Activated CD4-positive, alpha-beta memory T cell treated with anti-CD3 and anti-CD28 coated beads, Interleukin-2, amount 10 ng/mL, durations not matched to agents 7 days and 5 days (primary cell): ENCODE results near the gene IFRD2. TPM values are rescaled to one million over a fixed set of nuclear protein-coding genes. Genes with fewer than 3 reads are reported as not detected.
"Not testable (repeated sequence)": the region's sequence is repeated elsewhere in the genome, so short reads cannot be mapped to it uniquely, and the experiment has no call there.

Experiments used
- CTCF ChIA-PET: fragments of 350-600 bp; sonication (Branson Sonifier 250); formaldehyde crosslinking; loops from one replicate; lab custom pipeline; 2021; ENCODE audit warnings: antibody characterized with exemption, inconsistent platforms; lab: Charles Lee
- POLR2A ChIA-PET: fragments of 350-600 bp; sonication (Branson Sonifier 250); formaldehyde crosslinking; loops from one replicate; lab custom pipeline; 2021; ENCODE audit warnings: antibody characterized with exemption; lab: Charles Lee
- DNase-seq: peaks from one replicate; pipeline ENCODE4 v3.0.0-alpha.2; 2020
- H3K27ac Mint-ChIP-seq: one replicate; pipeline ENCODE4 v1.8.0; 2021; ENCODE audit warnings: mild to moderate bottlenecking, mixed read lengths
- H3K27me3 Mint-ChIP-seq: one replicate; pipeline ENCODE4 v1.8.0; 2021; ENCODE audit warnings: mixed read lengths
- H3K36me3 Mint-ChIP-seq: one replicate; pipeline ENCODE4 v1.8.0; 2021; ENCODE audit warnings: low read depth, mixed read lengths
- H3K4me1 Mint-ChIP-seq: one replicate; pipeline ENCODE4 v1.8.0; 2021; ENCODE audit warnings: mixed read lengths
- H3K4me3 Mint-ChIP-seq: one replicate; pipeline ENCODE4 v1.8.0; 2021; ENCODE audit warnings: mild to moderate bottlenecking, mixed read lengths
- H3K9me3 Mint-ChIP-seq: one replicate; pipeline ENCODE4 v1.8.0; 2021; ENCODE audit warnings: mixed read lengths
- total RNA-seq, 2 experiments: library from RNA; stranded (reverse); gene quantifications; one replicate each; pipeline ENCODE4 v1.2.3, GENCODE V29; 2021

IFRD2 gene
- total RNA-seq, 2 experiments from 2014 or later: 40.6 to 45.0 TPM

DNA sequence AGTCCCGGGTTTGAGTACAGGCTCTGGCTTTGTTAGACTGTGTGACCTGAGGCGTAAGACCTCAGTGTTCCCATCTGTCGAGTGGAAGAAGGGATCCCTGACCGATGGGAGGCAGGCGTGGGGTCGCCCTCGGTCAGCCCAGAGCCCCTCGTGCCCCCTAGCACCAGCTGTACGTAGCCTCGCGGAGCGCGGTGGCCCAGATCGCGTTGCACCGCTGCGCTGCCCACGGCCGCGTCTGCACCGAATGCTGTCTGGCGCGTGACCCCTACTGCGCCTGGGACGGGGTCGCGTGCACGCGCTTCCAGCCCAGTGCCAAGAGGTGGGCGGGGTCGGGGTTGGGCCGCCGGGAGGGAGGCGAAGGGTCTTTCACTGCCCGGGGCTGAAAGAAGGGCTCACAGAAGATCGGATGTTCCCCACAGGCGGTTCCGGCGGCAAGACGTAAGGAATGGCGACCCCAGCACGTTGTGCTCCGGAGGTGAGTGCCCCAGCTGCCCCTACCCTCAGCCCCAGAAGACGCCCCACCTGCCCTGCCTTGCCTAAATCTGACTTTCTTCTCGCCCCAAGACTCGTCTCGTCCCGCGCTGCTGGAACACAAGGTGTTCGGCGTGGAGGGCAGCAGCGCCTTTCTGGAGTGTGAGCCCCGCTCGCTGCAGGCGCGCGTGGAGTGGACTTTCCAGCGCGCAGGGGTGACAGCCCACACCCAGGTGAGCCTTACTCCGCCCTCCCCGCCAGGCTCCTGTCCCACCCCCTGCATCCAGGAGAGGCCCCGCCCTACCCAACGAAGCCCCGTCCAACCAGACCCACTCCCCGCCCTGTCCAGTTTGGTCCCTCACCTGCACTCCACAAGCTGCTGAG, 16.9 kb downstream of the IFRD2 start:
- Mint-ChIP-seq H3K4me1 (peaks cover 33% of the 10 kb centered on the region), H3K27me3 (peaks cover 48% of the 10 kb centered on the region), H3K4me3 (no peak overlapping the region), H3K27ac (no peak overlapping the region), H3K36me3 (no peaks in the 10 kb centered on the region), H3K9me3 (no peaks in the 10 kb centered on the region)
- POLR2A ChIA-PET: interaction anchor here (1.1 to 2.0 kb wide), 5 partner anchors 11 to 155 kb away, joined by 3 to 6 read pairs (median 4); partner anchors contain the start of genes HYAL3, IFRD2 and NAA80
- no peak for DNase-seq
- CTCF ChIA-PET: interaction anchor here (0.7 to 2.6 kb wide), 12 partner anchors 8 to 81 kb away, joined by 3 to 10 read pairs (median 3); partner anchors contain the start of genes HYAL2 and IFRD2

DNA sequence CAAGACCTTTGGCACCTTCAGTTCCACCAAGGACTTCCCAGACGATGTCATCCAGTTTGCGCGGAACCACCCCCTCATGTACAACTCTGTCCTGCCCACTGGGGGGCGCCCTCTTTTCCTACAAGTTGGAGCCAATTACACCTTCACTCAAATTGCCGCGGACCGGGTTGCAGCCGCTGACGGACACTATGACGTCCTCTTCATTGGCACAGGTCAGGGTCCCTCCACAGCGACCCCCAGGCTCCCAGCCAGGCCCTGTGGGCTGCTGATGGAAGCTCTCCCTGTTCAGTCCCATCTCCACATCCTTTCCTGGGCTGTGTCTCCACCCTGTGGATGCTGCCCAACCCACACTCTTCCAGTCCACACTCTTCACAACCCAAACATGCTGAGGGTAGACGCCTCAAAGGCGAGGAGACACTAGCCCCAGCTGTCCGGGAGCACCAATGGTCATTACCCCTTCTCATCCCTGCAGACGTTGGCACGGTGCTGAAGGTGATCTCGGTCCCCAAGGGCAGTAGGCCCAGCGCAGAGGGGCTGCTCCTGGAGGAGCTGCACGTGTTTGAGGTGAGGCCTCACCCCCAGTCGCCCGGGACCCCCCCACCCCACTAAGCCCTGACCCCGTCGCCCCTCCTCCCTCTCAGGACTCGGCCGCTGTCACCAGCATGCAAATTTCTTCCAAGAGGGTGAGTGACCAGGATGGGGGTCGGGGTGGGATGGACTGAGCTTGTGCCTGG, 17.7 kb downstream of the IFRD2 start:
- ChIA-PET CTCF (interaction anchor here (0.7 to 2.6 kb wide), 11 partner anchors 9 to 80 kb away, joined by 3 to 10 read pairs (median 3); partner anchors contain the start of genes HYAL2 and IFRD2), POLR2A (interaction anchor here (1.1 kb wide), 1 partner anchor 10 kb away, joined by 3 read pairs; no protein-coding TSS in a partner anchor)
- no peaks in the 10 kb centered on the region for H3K36me3 Mint-ChIP-seq
- peak overlapping the region; percentile 39 for H3K4me3 Mint-ChIP-seq
- peaks cover 48% of the 10 kb centered on the region for H3K27me3 Mint-ChIP-seq
- DNase-seq: peak; percentile 84
- H3K4me1 Mint-ChIP-seq: peaks cover 33% of the 10 kb centered on the region
- no peaks in the 10 kb centered on the region for H3K9me3 Mint-ChIP-seq
- peak overlapping the region; percentile 22 for H3K27ac Mint-ChIP-seq

DNA sequence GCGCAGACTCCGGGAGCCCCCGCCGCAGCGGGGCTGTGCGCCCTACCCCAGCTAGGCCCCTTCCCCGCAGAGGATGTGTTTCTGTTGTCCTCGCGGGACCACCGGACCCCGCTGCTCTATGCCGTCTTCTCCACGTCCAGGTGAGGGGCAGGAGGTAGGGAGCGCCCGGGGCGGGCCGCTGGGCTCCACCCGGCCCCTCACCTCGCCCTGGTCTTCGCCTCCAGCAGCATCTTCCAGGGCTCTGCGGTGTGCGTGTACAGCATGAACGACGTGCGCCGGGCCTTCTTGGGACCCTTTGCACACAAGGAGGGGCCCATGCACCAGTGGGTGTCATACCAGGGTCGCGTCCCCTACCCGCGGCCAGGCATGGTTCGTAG, 18.6 kb downstream of the IFRD2 start:
- H3K9me3 Mint-ChIP-seq: no peaks in the 10 kb centered on the region
- ChIA-PET POLR2A (no interaction called here), CTCF (interaction anchor here (2.2 kb wide), 1 partner anchor 47 kb away, joined by 10 read pairs; no protein-coding TSS in a partner anchor)
- no peaks in the 10 kb centered on the region for H3K36me3 Mint-ChIP-seq
- no peak for DNase-seq
- H3K27me3 Mint-ChIP-seq: peaks cover 49% of the 10 kb centered on the region
- H3K4me3 Mint-ChIP-seq: no peak overlapping the region
- peaks cover 33% of the 10 kb centered on the region for H3K4me1 Mint-ChIP-seq
- no peak overlapping the region for H3K27ac Mint-ChIP-seq

- H3K4me1 Mint-ChIP-seq: peaks cover 33% of the 10 kb centered on the region
- H3K27ac Mint-ChIP-seq: no peak overlapping the region
- CTCF ChIA-PET: interaction anchor here (1.6 to 3.9 kb wide), 5 partner anchors 26 to 78 kb away, joined by 6 to 18 read pairs (median 9); no protein-coding TSS in a partner anchor
- POLR2A ChIA-PET: no interaction called here
- peak; percentile 90 for DNase-seq
- H3K9me3 Mint-ChIP-seq: no peaks in the 10 kb centered on the region
- H3K36me3 Mint-ChIP-seq: no peaks in the 10 kb centered on the region
- peaks cover 49% of the 10 kb centered on the region for H3K27me3 Mint-ChIP-seq
- peak overlapping the region; percentile 62 for H3K4me3 Mint-ChIP-seq
Observed at GRCh38 chr3:50272911-50273688, 19.1 kb downstream of the IFRD2 start.

DNA sequence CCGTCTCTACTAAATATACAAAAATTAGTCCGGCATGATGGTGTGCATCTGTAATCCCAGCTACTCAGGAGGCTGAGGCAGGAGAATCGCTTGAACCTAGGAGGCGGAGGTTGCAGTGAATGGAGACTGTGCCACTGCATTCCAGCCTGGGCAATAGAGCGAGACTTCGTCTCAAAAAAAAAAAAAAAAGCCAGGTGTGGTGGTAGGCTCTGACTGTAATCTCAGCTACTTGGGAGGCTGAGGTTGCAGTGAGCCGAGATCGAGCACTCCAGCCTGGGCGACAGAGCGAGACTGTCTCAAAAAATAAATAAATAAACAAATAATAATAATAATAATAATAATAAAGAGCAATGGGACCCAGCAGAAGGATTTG, 19.7 kb downstream of the IFRD2 start:
- not testable (repeated sequence) for DNase-seq, H3K36me3 Mint-ChIP-seq, H3K27ac Mint-ChIP-seq, H3K9me3 Mint-ChIP-seq, H3K4me3 Mint-ChIP-seq
- POLR2A ChIA-PET: interaction anchor here (1.2 kb wide), 1 partner anchor 20 kb away, joined by 3 read pairs; the partner anchor contains the start of gene IFRD2
- H3K27me3 Mint-ChIP-seq: peaks cover 48% of the 10 kb centered on the region
- CTCF ChIA-PET: interaction anchor here (0.7 to 3.9 kb wide), 9 partner anchors 26 to 291 kb away, joined by 3 to 18 read pairs (median 6); partner anchors contain the start of gene GNAI2
- peaks cover 33% of the 10 kb centered on the region for H3K4me1 Mint-ChIP-seq

DNA sequence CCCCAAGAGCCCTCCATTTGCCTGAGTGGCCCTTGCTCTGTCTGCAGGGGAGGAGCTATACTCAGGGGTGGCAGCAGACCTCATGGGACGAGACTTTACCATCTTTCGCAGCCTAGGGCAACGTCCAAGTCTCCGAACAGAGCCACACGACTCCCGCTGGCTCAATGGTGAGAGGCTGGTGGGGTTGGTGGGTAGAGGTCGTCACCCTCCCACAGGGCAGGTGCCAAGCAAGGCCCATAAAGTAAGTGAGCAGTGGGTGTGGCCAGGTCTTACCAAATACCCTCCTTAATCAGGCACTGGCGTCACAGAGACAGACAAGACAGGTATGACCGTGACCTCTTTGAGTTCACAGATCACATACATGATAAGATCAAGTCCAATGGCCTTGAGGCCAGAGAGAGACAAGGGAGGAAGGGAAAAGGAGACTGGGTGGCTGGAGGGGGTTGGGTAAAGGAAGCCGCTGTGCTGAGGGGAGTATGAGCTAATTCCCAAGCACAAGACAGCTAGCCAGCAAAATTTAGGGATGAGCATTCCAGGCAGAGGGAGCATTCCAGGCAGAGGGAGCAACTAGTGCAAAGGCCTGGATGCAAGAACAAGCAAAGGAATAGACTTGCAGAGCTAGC, 20.8 kb downstream of the IFRD2 start:
- H3K9me3 Mint-ChIP-seq: no peaks in the 10 kb centered on the region
- H3K27ac Mint-ChIP-seq: no peak overlapping the region
- DNase-seq: no peak
- H3K27me3 Mint-ChIP-seq: peaks cover 49% of the 10 kb centered on the region
- no peak overlapping the region for H3K4me3 Mint-ChIP-seq
- ChIA-PET CTCF (interaction anchor here (1.1 to 3.9 kb wide), 6 partner anchors 25 to 149 kb away, joined by 3 to 18 read pairs (median 7); partner anchors contain the start of gene GNAI2), POLR2A (interaction anchor here (0.6 to 1.7 kb wide), 6 partner anchors 21 to 154 kb away, joined by 3 to 8 read pairs (median 3); partner anchors contain the start of gene IFRD2)
- H3K36me3 Mint-ChIP-seq: no peaks in the 10 kb centered on the region
- H3K4me1 Mint-ChIP-seq: peaks cover 33% of the 10 kb centered on the region

GRCh38 chr3:50270422-50271224, 21.6 kb downstream of the IFRD2 start:
- Mint-ChIP-seq H3K36me3 (no peaks in the 10 kb centered on the region), H3K4me1 (peaks cover 28% of the 10 kb centered on the region), H3K4me3 (no peak overlapping the region), H3K27me3 (peaks cover 47% of the 10 kb centered on the region), H3K9me3 (no peaks in the 10 kb centered on the region), H3K27ac (no peak overlapping the region)
- ChIA-PET CTCF (interaction anchor here (1.4 to 3.9 kb wide), 3 partner anchors 24 to 54 kb away, joined by 5 to 18 read pairs (median 6); no protein-coding TSS in a partner anchor), POLR2A (interaction anchor here (0.9 to 1.7 kb wide), 3 partner anchors 24 to 153 kb away, joined by 3 to 8 read pairs (median 4); no protein-coding TSS in a partner anchor)
- no peak for DNase-seq

DNA sequence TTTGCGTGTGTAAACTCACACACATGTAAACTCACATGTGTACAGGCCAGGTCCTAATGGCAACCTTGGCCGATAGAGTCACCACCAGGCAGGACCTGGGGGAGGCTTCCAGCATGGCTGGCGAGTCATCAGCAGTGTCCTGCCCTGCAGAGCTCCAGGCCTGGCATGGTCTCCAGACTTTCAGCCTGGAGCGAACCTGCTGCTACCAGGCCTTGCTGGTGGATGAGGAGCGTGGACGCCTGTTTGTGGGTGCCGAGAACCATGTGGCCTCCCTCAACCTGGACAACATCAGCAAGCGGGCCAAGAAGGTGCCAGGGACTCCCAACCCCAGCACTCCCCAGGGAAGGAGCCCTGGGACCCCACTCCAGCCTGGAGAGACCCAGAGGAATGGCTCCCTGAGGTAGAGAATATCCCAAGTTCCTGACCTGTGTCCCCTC, 22.2 kb downstream of the IFRD2 start:
- Mint-ChIP-seq H3K27me3 (peaks cover 41% of the 10 kb centered on the region), H3K4me1 (peaks cover 23% of the 10 kb centered on the region), H3K27ac (no peak overlapping the region), H3K9me3 (no peaks in the 10 kb centered on the region), H3K4me3 (no peak overlapping the region), H3K36me3 (no peaks in the 10 kb centered on the region)
- ChIA-PET CTCF (interaction anchor here (1.4 to 3.9 kb wide), 3 partner anchors 24 to 54 kb away, joined by 5 to 18 read pairs (median 6); no protein-coding TSS in a partner anchor), POLR2A (interaction anchor here (1.4 to 1.7 kb wide), 2 partner anchors 23 to 76 kb away, joined by 4 to 8 read pairs; no protein-coding TSS in a partner anchor)
- no peak for DNase-seq

- CTCF ChIA-PET: interaction anchor here (0.7 to 3.9 kb wide), 4 partner anchors 9 to 55 kb away, joined by 3 to 18 read pairs (median 6); no protein-coding TSS in a partner anchor
- H3K36me3 Mint-ChIP-seq: no peaks in the 10 kb centered on the region
Observed at GRCh38 chr3:50269460-50269859, 22.8 kb downstream of the IFRD2 start.

DNA sequence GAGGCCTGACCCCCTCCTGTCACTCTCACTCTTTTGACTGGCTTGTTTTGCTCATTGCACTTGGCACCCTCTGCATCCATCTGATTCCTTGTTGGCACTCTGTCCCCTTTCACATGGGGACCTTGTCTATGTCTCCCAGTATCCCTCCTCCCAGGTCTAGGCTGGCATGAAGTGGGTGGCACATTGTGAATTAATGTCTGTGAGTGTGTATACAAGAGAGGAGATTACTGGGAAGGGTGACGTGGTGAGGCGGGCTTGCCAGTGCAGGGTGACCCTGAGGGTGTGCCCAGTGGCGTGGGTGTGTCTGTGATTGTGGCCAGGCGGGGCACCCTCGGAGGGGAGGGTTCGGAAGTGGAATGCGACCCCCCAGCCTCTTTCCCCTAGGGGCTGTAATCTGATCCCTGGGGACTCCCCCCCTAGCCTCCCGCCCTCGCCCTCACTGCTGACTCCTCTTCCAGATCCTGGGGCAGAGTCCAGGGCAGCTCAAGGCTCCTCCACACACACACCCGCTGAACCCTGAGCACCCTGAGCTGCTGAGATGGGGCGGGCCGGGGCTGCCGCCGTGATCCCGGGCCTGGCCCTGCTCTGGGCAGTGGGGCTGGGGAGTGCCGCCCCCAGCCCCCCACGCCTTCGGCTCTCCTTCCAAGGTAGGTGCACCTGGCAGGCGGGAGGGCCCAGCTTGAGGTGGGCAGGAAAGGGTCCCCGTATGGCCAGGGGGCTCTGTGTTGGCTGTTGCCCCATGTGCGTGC, 23.4 kb downstream of the IFRD2 start, which contains the start of gene SEMA3B:
Gene SEMA3B (plus strand): TSS at position 445 of the 749 bp plus-strand sequence. CDS start 94 bp downstream, at position 539.
- Mint-ChIP-seq H3K27me3 (peaks cover 30% of the 10 kb centered on the region), H3K4me1 (peaks cover 15% of the 10 kb centered on the region), H3K27ac (no peak within 1 kb of the TSS), H3K9me3 (no peaks in the 10 kb centered on the region), H3K36me3 (no peaks in the 10 kb centered on the region), H3K4me3 (no peak within 1 kb of the TSS)
- ChIA-PET POLR2A (no interaction called here), CTCF (interaction anchor here (0.7 to 3.9 kb wide), 4 partner anchors 9 to 55 kb away, joined by 3 to 18 read pairs (median 6); no protein-coding TSS in a partner anchor)
- DNase-seq: no peak

More at GRCh38 chr3:50269460-50269859, 22.8 kb downstream of the IFRD2 start:
- Mint-ChIP-seq H3K9me3 (no peaks in the 10 kb centered on the region), H3K27ac (no peak overlapping the region), H3K4me1 (peaks cover 20% of the 10 kb centered on the region), H3K27me3 (peaks cover 35% of the 10 kb centered on the region), H3K4me3 (no peak overlapping the region)
- POLR2A ChIA-PET: no interaction called here
- DNase-seq: no peak
